GM12872 (cell line): ENCODE measurements around the gene PIK3C2B.

Experiments
- CTCF ChIP-seq: IDR thresholded peaks from 3 replicates; pipeline ENCODE4 v1.5.1; 2011; ENCODE audit warnings: low read depth, mild to moderate bottlenecking, low read length, moderate library complexity; ENCODE audit not compliant: insufficient read depth

PIK3C2B gene

DNA sequence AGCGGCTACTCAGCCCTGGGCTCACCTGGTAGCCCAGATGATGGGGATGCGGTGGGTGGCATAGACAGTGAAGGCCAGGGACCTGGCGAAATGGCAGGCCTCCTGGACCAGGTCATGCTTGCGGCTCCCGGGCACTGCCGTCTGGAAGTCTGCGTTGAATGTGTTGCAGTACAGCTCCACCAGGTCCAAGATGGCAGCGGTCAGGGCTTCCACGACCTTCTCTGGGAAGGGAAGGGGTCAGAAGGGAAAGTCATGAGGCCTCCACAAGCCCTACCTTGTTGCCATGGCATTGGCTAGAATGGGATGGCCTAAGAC lies 38.8 kb downstream of the PIK3C2B start:
- no peak for TF ChIP-seq CTCF

GRCh38 chr1:204455063-204455830 lies 39.4 kb downstream of the PIK3C2B start:
- TF ChIP-seq CTCF, result no peak

DNA sequence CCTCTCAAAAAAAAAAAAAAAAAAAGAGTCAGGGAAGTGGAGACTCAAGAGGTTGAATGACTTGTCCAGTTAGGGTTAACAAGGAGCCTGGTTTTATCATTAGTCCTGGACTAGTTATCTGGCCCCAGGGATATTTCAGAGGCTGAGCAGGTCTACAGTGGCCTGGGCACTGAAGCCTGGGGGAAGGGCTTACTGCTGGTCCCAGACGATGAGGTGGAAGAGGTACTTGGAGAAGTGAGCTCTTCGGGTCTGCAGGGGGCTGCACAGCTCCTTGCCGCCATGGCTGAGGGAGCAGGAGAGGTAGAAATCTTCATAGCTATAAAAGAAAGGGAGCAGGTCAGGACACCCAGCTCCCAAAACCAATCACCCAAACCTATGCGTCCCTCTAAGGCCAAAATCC lies 40.1 kb downstream of the PIK3C2B start:
- no peak for TF ChIP-seq CTCF

DNA sequence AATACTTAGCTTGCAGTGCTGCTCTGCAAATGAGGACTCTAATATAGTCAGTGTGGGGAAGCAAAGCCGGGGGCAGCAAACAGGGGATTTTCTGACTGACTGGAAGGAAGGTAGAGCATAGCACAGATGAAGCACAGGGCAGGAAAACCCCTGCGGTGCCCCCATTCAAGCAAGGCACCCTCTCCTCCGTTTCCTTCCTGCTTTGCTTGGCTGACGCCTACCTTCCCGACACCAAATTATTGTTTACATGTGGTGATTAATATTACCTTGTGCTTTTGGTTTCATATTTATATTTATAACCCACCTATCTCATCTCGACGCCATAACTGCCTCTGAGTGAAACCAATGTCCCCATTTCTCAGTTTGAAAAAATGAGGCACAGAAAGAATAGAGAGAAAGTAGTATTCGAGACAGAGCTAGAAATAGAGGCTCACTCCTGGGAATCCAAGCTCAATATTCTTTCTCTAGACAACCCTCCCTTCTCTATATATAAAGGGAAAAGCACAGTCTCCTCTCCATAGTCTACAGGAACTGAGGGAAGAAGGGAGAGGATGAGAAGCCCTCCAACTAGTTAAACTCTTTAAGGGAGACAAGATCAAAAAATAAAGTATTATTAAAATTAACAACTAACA lies 41.3 kb downstream of the PIK3C2B start:
- no peak for TF ChIP-seq CTCF

- no peak for TF ChIP-seq CTCF
Observed at GRCh38 chr1:204451352-204452124, 43.1 kb downstream of the PIK3C2B start.

DNA sequence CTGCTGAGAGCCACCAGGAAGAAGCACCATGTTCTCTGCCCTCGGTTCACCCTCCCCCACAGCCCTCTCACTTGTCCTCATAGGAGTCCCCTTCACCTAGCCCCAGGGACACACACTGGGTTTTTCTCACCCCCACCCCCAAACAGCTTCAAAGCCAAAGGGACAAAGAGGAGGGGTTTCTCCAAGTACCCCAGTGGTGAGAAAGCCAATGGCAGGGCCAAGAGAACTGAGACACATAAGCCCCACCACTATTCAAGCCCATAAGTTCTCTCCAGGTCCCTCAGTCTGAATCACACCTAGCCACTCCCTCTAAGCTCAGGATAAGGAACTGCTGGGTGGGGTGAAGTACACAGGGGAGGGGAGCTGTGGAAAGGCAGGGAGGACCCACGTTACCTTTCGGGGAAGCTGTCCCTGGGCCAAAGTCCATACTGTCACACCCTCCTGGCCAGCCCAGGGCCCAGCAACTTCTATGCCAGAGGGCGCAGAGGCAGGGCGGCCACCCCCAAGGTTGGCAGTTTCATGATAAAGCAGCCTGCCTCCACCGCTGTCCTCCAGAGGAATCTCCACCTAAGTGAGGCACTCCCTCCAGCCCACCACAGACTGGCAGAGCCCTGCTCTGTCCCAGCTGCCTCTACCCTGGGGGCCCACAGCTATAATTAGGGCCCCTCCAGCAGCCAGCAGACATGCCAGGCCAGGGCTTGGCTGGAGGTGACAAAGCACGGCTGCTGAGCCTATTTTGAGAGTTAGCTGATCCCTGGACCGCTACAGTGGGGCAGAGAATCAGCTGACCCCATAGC lies 43.9 kb downstream of the PIK3C2B start:
- no peak for TF ChIP-seq CTCF

DNA sequence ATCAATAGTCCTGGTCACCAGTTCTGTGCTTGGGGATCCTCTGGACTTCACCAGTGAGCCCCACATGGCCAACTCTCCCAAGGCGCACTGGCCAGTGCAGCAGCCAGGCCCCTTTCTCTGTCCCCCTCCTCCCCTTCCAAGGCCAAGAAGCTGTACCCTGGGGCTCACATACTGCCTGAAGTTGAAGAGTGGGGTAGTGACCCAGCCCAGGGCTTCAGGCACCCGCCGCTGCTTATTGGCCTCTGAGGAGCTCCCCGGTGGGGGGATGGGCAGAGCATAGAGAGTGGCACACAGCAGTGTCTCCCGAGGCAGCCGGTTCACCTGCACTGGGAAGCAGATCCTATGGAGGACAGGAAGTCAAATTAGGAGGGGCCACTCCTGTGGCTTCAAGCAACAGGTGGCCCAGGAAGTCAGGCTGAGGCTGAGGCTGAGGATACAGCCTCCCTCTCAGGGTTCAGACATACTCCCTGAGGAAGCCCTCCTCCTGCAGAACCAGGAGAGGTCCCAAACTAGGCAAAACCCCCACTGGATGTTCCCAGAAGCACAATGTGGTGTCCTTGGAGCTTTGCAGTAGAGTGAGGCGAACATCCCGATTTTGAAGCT lies 44.8 kb downstream of the PIK3C2B start:
- TF ChIP-seq CTCF, result no peak
